GM12874 (cell line): ENCODE data around the gene PEX26.

Experiments
- CTCF ChIP-seq: IDR thresholded peaks from 2 replicates; pipeline ENCODE4 v1.5.1; 2011; ENCODE audit warnings: low read depth, mild to moderate bottlenecking, control low read depth, low read length, moderate library complexity; ENCODE audit not compliant: insufficient read depth

The PEX26 gene

GRCh38 chr22:18104566-18104965 lies 26.8 kb downstream of the PEX26 start:
- TF ChIP-seq CTCF, result no peak

- no peak for TF ChIP-seq CTCF
These were observed 30.4 kb downstream of the PEX26 start for GRCh38 chr22:18108187-18108586.

GRCh38 chr22:18109410-18110193 lies 31.8 kb downstream of the PEX26 start:
- no peak for TF ChIP-seq CTCF

- no peak for TF ChIP-seq CTCF
These were observed 32.6 kb downstream of the PEX26 start, which contains the start of gene TUBA8 for GRCh38 chr22:18110194-18110953. TUBA8 (plus strand) TSS chr22:18110809; CDS start chr22:18110866, 57 bp downstream.

GRCh38 chr22:18110954-18111758 lies 33.4 kb downstream of the PEX26 start:
- no peak for TF ChIP-seq CTCF

- TF ChIP-seq CTCF, result no peak
These were observed 34.1 kb downstream of the PEX26 start for GRCh38 chr22:18111759-18112330.
